Naive thymus-derived CD4-positive, alpha-beta T cell (primary cell): ENCODE results near the gene NDUFA5. TPM values are rescaled to one million over a fixed set of nuclear protein-coding genes. Genes with fewer than 3 reads are reported as not detected.
"Not testable (repeated sequence)": the region's sequence is repeated elsewhere in the genome, so short reads cannot be mapped to it uniquely, and the experiment has no call there.

Experiments used
- ATAC-seq: fragments of 150-1000 bp; cut with Tn5 transposase; 2 replicates; pipeline ENCODE4 v1.10.0; 2021; ENCODE audit warnings: mild to moderate bottlenecking, moderate library complexity
- CTCF ChIA-PET: fragments of 350-600 bp; sonication (Branson Sonifier 250); formaldehyde crosslinking; loops from one replicate; lab custom pipeline; 2021; ENCODE audit warnings: antibody characterized with exemption; lab: Charles Lee
- POLR2A ChIA-PET: fragments of 350-600 bp; sonication (Branson Sonifier 250); formaldehyde crosslinking; loops from one replicate; lab custom pipeline; 2021; ENCODE audit warnings: antibody characterized with exemption, inconsistent platforms; lab: Charles Lee
- DNase-seq, 9 donors: peaks; one replicate each; pipeline versions ENCODE4 v3.0.0 to v3.0.0-alpha.2; 2020 to 2022; ENCODE audit warnings: mixed read lengths in 1 of 9
- H3K27ac ChIP-seq: one replicate; pipeline ENCODE4 v1.7.0; 2013; ENCODE audit warnings: mild to moderate bottlenecking, low read depth, low read length, moderate library complexity
- H3K27me3 ChIP-seq, 2 donors: one replicate each; pipeline ENCODE4 v1.7.0; 2013; ENCODE audit warnings: low read length in 2 of 2, mild to moderate bottlenecking in 2 of 2, moderate library complexity in 2 of 2; ENCODE audit not compliant: control insufficient read depth in 2 of 2, insufficient read depth in 2 of 2
- H3K36me3 ChIP-seq, 3 experiments: 1 replicate in 2 of 3; 2 replicates in 1 of 3; pipeline ENCODE4 v1.7.0; 2013; ENCODE audit warnings: low read length in 3 of 3, mild to moderate bottlenecking in 3 of 3, moderate library complexity in 1 of 3; ENCODE audit not compliant: insufficient read depth in 3 of 3, control insufficient read depth in 2 of 3
- H3K4me1 ChIP-seq, 2 donors: one replicate each; pipeline ENCODE4 v1.7.0; 2013; ENCODE audit warnings: low read length in 2 of 2, mild to moderate bottlenecking in 2 of 2, moderate library complexity in 1 of 2; ENCODE audit not compliant: control insufficient read depth in 2 of 2, insufficient read depth in 2 of 2
- H3K4me3 ChIP-seq: 2 replicates; pipeline ENCODE4 v1.7.0; 2013; ENCODE audit warnings: mild to moderate bottlenecking, low read length
- H3K9me3 ChIP-seq, 3 experiments: 1 replicate in 2 of 3; 2 replicates in 1 of 3; pipeline ENCODE4 v1.7.0; 2013; ENCODE audit warnings: low read length in 3 of 3; ENCODE audit not compliant: control insufficient read depth in 2 of 3
- H3K27ac Mint-ChIP-seq, 9 donors: one replicate each; pipeline ENCODE4 v1.8.0; 2020 to 2022; ENCODE audit warnings: mixed read lengths in 9 of 9, mild to moderate bottlenecking in 8 of 9, moderate library complexity in 5 of 9, inconsistent platforms in 2 of 9
- H3K27me3 Mint-ChIP-seq, 5 donors: one replicate each; pipeline ENCODE4 v1.8.0; 2021 to 2022; ENCODE audit warnings: mixed read lengths in 5 of 5, mild to moderate bottlenecking in 1 of 5
- H3K36me3 Mint-ChIP-seq, 5 donors: one replicate each; pipeline ENCODE4 v1.8.0; 2020 to 2022; ENCODE audit warnings: mixed read lengths in 5 of 5, mild to moderate bottlenecking in 3 of 5, inconsistent platforms in 1 of 5
- H3K4me1 Mint-ChIP-seq, 7 donors: one replicate each; pipeline ENCODE4 v1.8.0; 2020 to 2022; ENCODE audit warnings: mixed read lengths in 7 of 7, mild to moderate bottlenecking in 3 of 7, inconsistent platforms in 1 of 7
- H3K4me3 Mint-ChIP-seq, 10 donors: one replicate each; pipeline ENCODE4 v1.8.0; 2020 to 2022; ENCODE audit warnings: mild to moderate bottlenecking in 10 of 10, mixed read lengths in 10 of 10, moderate library complexity in 6 of 10, inconsistent platforms in 2 of 10
- H3K9me3 Mint-ChIP-seq, 11 donors: one replicate each; pipeline ENCODE4 v1.8.0; 2020 to 2022; ENCODE audit warnings: mixed read lengths in 11 of 11, mild to moderate bottlenecking in 4 of 11, inconsistent platforms in 1 of 11, moderate library complexity in 1 of 11
- intact Hi-C, 2 donors: fragments of 100-400 bp; cut with micrococcal nuclease; formaldehyde crosslinking; loops; one replicate each; pipeline ENCODE4 v1.15.1; 2023
- polyA plus RNA-seq, 2 donors: library from polyadenylated mRNA; unstranded; fragments of 300-500 nt; fragmentation: Illumina TruSeq; gene quantifications; one replicate each; pipeline ENCODE4 v1.2.3, GENCODE V29; 2021
- total RNA-seq, 6 experiments: library from RNA in 5 of 6; stranded (reverse) in 5 of 6; gene quantifications; 1 replicate in 5 of 6; 2 replicates in 1 of 6; pipeline ENCODE4 v1.2.3 and lab custom pipeline; 2021 to 2026

NDUFA5 gene
- total and polyA plus RNA-seq, 7 experiments from 2014 or later: 40.8 to 97.8 (median 62.5) TPM

- POLR2A ChIA-PET, H3K9me3 ChIP-seq, H3K9me3 Mint-ChIP-seq, H3K36me3 ChIP-seq, H3K36me3 Mint-ChIP-seq, H3K27ac Mint-ChIP-seq, CTCF ChIA-PET, H3K27me3 ChIP-seq, ATAC-seq, H3K27ac ChIP-seq, H3K4me3 ChIP-seq, DNase-seq: not testable (repeated sequence)
- peaks cover 23 to 34% (median 31%) of the 10 kb centered on the region in 5 donors for H3K27me3 Mint-ChIP-seq
- H3K4me1 ChIP-seq: peaks cover 4 to 14% of the 10 kb centered on the region in 2 donors
- intact Hi-C loops: loop anchor here in 1 of 2 donors (10.0 kb wide), 1 partner anchor 1402 kb away; no protein-coding TSS in a partner anchor
- peak overlapping the region; percentile 25 to 75 (median 45) for H3K4me3 Mint-ChIP-seq
- H3K4me1 Mint-ChIP-seq: peaks cover 7 to 31% (median 26%) of the 10 kb centered on the region in 7 donors
Measured at GRCh38 chr7:123532343-123532742, 25.3 kb downstream of the NDUFA5 start.

- H3K27me3 Mint-ChIP-seq: peaks cover 26 to 38% (median 31%) of the 10 kb centered on the region in 5 donors
- H3K4me1 Mint-ChIP-seq: peaks cover 7 to 24% (median 22%) of the 10 kb centered on the region in 7 donors
- H3K36me3 Mint-ChIP-seq, H3K27me3 ChIP-seq, H3K36me3 ChIP-seq, H3K27ac ChIP-seq, ATAC-seq, H3K9me3 ChIP-seq, DNase-seq, POLR2A ChIA-PET, H3K4me3 ChIP-seq, CTCF ChIA-PET, H3K4me1 ChIP-seq, H3K9me3 Mint-ChIP-seq, H3K27ac Mint-ChIP-seq, H3K4me3 Mint-ChIP-seq: not testable (repeated sequence)
- intact Hi-C loops: loop anchor here in 1 of 2 donors (10.0 kb wide), 1 partner anchor 1405 kb away; no protein-coding TSS in a partner anchor
Measured at GRCh38 chr7:123530035-123530591, 27.5 kb downstream of the NDUFA5 start.

- Histone ChIP-seq H3K27ac (no peak overlapping the region), H3K4me3 (no peak overlapping the region), H3K9me3 (no peaks in the 10 kb centered on the region), H3K36me3 (no peaks in the 10 kb centered on the region), H3K4me1 (no peaks in the 10 kb centered on the region), H3K27me3 (no peaks in the 10 kb centered on the region)
- H3K4me3 Mint-ChIP-seq: no peak overlapping the region
- ChIA-PET CTCF (no interaction called here), POLR2A (no interaction called here)
- H3K36me3 Mint-ChIP-seq: no peaks in the 10 kb centered on the region
- no peak overlapping the region for H3K27ac Mint-ChIP-seq
- intact Hi-C loops: no loop called here
- H3K4me1 Mint-ChIP-seq: peaks cover 3 to 11% (median 8%) of the 10 kb centered on the region in 7 donors
- ATAC-seq (no peak), DNase-seq (no peak)
- H3K27me3 Mint-ChIP-seq: peaks cover 20 to 31% (median 26%) of the 10 kb centered on the region in 5 donors
- peaks cover 0 to 4% (median 0%) of the 10 kb centered on the region in 11 donors for H3K9me3 Mint-ChIP-seq
Measured at GRCh38 chr7:123528265-123528664, 29.4 kb downstream of the NDUFA5 start.

- POLR2A ChIA-PET, H3K4me3 ChIP-seq, H3K4me1 ChIP-seq, H3K4me3 Mint-ChIP-seq, H3K36me3 ChIP-seq, H3K27ac Mint-ChIP-seq, H3K27ac ChIP-seq, CTCF ChIA-PET, ATAC-seq, H3K4me1 Mint-ChIP-seq, H3K9me3 ChIP-seq, H3K9me3 Mint-ChIP-seq, H3K36me3 Mint-ChIP-seq, intact Hi-C loops, DNase-seq, H3K27me3 ChIP-seq: not testable (repeated sequence)
- peaks cover 16 to 28% (median 22%) of the 10 kb centered on the region in 5 donors for H3K27me3 Mint-ChIP-seq
Measured at GRCh38 chr7:123527712-123528225, 29.8 kb downstream of the NDUFA5 start.

GRCh38 chr7:123526533-123526932 is 31.1 kb downstream of the NDUFA5 start:
- H3K9me3 ChIP-seq, H3K4me1 Mint-ChIP-seq, ATAC-seq, H3K4me1 ChIP-seq, H3K27me3 ChIP-seq, H3K4me3 Mint-ChIP-seq, H3K9me3 Mint-ChIP-seq, POLR2A ChIA-PET, H3K36me3 Mint-ChIP-seq, intact Hi-C loops, DNase-seq, H3K4me3 ChIP-seq, H3K36me3 ChIP-seq, H3K27ac Mint-ChIP-seq, H3K27ac ChIP-seq, CTCF ChIA-PET: not testable (repeated sequence)
- H3K27me3 Mint-ChIP-seq: peaks cover 7 to 20% (median 14%) of the 10 kb centered on the region in 5 donors

GRCh38 chr7:123522066-123522465 is 35.6 kb downstream of the NDUFA5 start:
- Mint-ChIP-seq H3K36me3 (no peaks in the 10 kb centered on the region), H3K4me1 (no peaks in the 10 kb centered on the region), H3K4me3 (no peak overlapping the region), H3K9me3 (peaks cover 0 to 7% (median 0%) of the 10 kb centered on the region in 11 donors), H3K27me3 (peaks cover 4 to 14% (median 8%) of the 10 kb centered on the region in 5 donors), H3K27ac (no peak overlapping the region)
- POLR2A ChIA-PET: no interaction called here
- no peak for DNase-seq
- H3K4me1 ChIP-seq: no peaks in the 10 kb centered on the region
- no peak overlapping the region for H3K27ac ChIP-seq
- no peaks in the 10 kb centered on the region for H3K36me3 ChIP-seq
- H3K9me3 ChIP-seq: no peaks in the 10 kb centered on the region
- CTCF ChIA-PET: no interaction called here
- intact Hi-C loops: no loop called here
- no peak for ATAC-seq
- H3K4me3 ChIP-seq: no peak overlapping the region
- peaks cover 0 to 4% of the 10 kb centered on the region in 2 donors for H3K27me3 ChIP-seq

GRCh38 chr7:123505221-123505620 is 52.4 kb downstream of the NDUFA5 start:
- no peak overlapping the region for H3K27ac Mint-ChIP-seq
- Histone ChIP-seq H3K27ac (no peak overlapping the region), H3K4me1 (no peaks in the 10 kb centered on the region), H3K27me3 (no peaks in the 10 kb centered on the region), H3K36me3 (no peaks in the 10 kb centered on the region), H3K9me3 (no peaks in the 10 kb centered on the region), H3K4me3 (no peak overlapping the region)
- ATAC-seq: no peak
- H3K4me3 Mint-ChIP-seq: no peak overlapping the region
- intact Hi-C loops: no loop called here
- peaks cover 0 to 24% (median 7%) of the 10 kb centered on the region in 11 donors for H3K9me3 Mint-ChIP-seq
- POLR2A ChIA-PET: no interaction called here
- DNase-seq: no peak
- H3K27me3 Mint-ChIP-seq: peaks cover 0 to 34% (median 28%) of the 10 kb centered on the region in 5 donors
- CTCF ChIA-PET: interaction anchor here (1.5 kb wide), 1 partner anchor 11 kb away, joined by 7 read pairs; no protein-coding TSS in a partner anchor
- H3K36me3 Mint-ChIP-seq: peaks cover 0 to 8% (median 0%) of the 10 kb centered on the region in 5 donors
- H3K4me1 Mint-ChIP-seq: no peaks in the 10 kb centered on the region
